Activated CD8-positive, alpha-beta T cell treated with anti-CD3 and anti-CD28 coated beads for 36 hours (primary cell): ENCODE results near the gene WNT3A. TPM values are rescaled to one million over a fixed set of nuclear protein-coding genes. Genes with fewer than 3 reads are reported as not detected.

Experiments used
- ATAC-seq: fragments of 200-7000 bp; cut with Tn5 transposase; one replicate; pipeline ENCODE4 v1.10.0; 2021; ENCODE audit warnings: mild to moderate bottlenecking, moderate library complexity
- CTCF ChIA-PET: fragments of 350-600 bp; sonication (Branson Sonifier 250); formaldehyde crosslinking; loops from one replicate; lab custom pipeline; 2021; ENCODE audit warnings: antibody characterized with exemption; lab: Charles Lee
- POLR2A ChIA-PET: fragments of 350-600 bp; sonication (Branson Sonifier 250); formaldehyde crosslinking; loops from one replicate; lab custom pipeline; 2021; ENCODE audit warnings: antibody characterized with exemption; lab: Charles Lee
- DNase-seq: peaks from one replicate; pipeline ENCODE4 v3.0.0-alpha.2; 2020
- H3K27ac Mint-ChIP-seq: one replicate; pipeline ENCODE4 v1.8.0; 2021; ENCODE audit warnings: mild to moderate bottlenecking, mixed read lengths
- H3K27me3 Mint-ChIP-seq: one replicate; pipeline ENCODE4 v1.8.0; 2021; ENCODE audit warnings: mixed read lengths
- H3K36me3 Mint-ChIP-seq: one replicate; pipeline ENCODE4 v1.8.0; 2021; ENCODE audit warnings: low read depth, mixed read lengths
- H3K4me1 Mint-ChIP-seq: one replicate; pipeline ENCODE4 v1.8.0; 2021; ENCODE audit warnings: low read depth, mixed read lengths
- H3K4me3 Mint-ChIP-seq: one replicate; pipeline ENCODE4 v1.8.0; 2021; ENCODE audit warnings: mild to moderate bottlenecking, moderate library complexity, mixed read lengths
- H3K9me3 Mint-ChIP-seq: one replicate; pipeline ENCODE4 v1.8.0; 2021; ENCODE audit warnings: mixed read lengths
- intact Hi-C: fragments of 100-400 bp; cut with micrococcal nuclease; formaldehyde crosslinking; loops from one replicate; pipeline ENCODE4 v1.10.0; 2022
- microRNA-seq: library from miRNA; unstranded; fragments of <30 nt; microRNA quantifications from one replicate; pipeline ENCODE4 v1.2.0, GENCODE V29; 2022; ENCODE audit warnings: borderline microRNAs expressed, borderline replicate concordance
- total RNA-seq, 2 experiments: library from RNA; stranded (reverse); gene quantifications; one replicate each; pipeline ENCODE4 v1.2.3, GENCODE V29; 2021
- TF ChIP-seq, protein P1 (sequence below): fragments of 200-600 bp; IDR thresholded peaks from one replicate; pipeline ENCODE4 v1.8.0; 2022; ENCODE audit warnings: antibody characterized with exemption, mild to moderate bottlenecking

WNT3A gene
- total RNA-seq, 2 experiments from 2014 or later, result not detected

DNA sequence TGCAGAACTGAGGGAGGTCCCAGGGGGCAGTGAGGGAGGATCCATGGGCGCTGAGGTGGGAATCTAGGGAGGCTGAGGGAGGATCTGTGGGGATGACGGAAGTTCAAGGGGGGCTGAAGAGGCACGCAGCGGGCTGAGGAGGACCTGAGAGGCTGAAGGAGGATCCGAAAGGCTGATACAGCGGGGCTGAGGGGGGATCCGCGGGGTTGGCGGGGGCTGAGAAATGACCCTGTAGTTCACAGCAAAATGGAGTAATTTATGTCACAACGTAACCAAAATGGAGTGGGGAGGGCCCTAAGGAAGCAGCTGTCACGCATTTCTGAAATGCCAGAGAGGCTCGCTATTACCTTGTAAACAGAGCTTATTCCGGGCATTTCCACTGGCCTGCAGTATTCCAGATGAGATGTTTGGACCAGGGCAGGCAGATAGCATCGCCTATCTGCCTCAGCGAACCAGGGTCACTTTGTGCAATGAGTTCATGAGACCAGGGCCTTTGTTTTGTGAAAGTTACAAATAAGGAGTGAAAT, 103.2 kb downstream of the WNT3A start:
- Mint-ChIP-seq H3K27me3 (no peaks in the 10 kb centered on the region), H3K4me1 (peaks cover 28% of the 10 kb centered on the region), H3K36me3 (peaks cover 7% of the 10 kb centered on the region), H3K4me3 (peak overlapping the region; percentile 83), H3K27ac (peak overlapping the region; percentile 90), H3K9me3 (no peaks in the 10 kb centered on the region)
- ChIA-PET CTCF (interaction anchor here (3.1 kb wide), 1 partner anchor 21 kb away, joined by 15 read pairs; no protein-coding TSS in a partner anchor), POLR2A (interaction anchor here (0.8 to 2.0 kb wide), 10 partner anchors 9 to 83 kb away, joined by 3 to 8 read pairs (median 4); partner anchors contain the start of genes ARF1 and IBA57)
- ATAC-seq (no peak), DNase-seq (peak; percentile 28)
- TF ChIP-seq, protein P1, sequence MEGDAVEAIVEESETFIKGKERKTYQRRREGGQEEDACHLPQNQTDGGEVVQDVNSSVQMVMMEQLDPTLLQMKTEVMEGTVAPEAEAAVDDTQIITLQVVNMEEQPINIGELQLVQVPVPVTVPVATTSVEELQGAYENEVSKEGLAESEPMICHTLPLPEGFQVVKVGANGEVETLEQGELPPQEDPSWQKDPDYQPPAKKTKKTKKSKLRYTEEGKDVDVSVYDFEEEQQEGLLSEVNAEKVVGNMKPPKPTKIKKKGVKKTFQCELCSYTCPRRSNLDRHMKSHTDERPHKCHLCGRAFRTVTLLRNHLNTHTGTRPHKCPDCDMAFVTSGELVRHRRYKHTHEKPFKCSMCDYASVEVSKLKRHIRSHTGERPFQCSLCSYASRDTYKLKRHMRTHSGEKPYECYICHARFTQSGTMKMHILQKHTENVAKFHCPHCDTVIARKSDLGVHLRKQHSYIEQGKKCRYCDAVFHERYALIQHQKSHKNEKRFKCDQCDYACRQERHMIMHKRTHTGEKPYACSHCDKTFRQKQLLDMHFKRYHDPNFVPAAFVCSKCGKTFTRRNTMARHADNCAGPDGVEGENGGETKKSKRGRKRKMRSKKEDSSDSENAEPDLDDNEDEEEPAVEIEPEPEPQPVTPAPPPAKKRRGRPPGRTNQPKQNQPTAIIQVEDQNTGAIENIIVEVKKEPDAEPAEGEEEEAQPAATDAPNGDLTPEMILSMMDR, result no peak
- intact Hi-C loops, result loop anchor here (1.0 kb wide), 1 partner anchor 56 kb away; no protein-coding TSS in a partner anchor

DNA sequence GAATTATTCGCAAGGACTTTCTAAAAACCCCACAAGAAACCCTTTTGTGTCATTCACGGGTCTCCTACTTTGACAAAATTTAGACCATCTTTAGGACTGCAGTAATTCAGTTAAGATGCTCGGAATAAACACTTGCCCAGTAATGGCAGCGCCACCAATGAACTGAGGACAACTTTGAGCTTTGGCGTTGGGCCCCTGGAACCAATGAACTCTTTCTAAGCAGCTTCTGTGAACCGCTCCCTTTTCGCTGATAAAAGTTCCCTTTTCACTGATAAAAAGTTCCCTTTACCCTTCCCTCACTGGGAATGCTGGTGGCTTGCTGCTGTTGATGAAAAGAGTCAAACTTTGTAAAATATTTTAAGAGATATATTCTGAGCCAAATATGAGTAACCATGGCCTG, 103.8 kb downstream of the WNT3A start:
- no peak for DNase-seq
- Mint-ChIP-seq H3K4me1 (peaks cover 28% of the 10 kb centered on the region), H3K27me3 (no peaks in the 10 kb centered on the region), H3K9me3 (no peaks in the 10 kb centered on the region), H3K36me3 (peaks cover 7% of the 10 kb centered on the region), H3K4me3 (peak overlapping the region; percentile 83), H3K27ac (no peak overlapping the region)
- ATAC-seq, result no peak
- ChIA-PET POLR2A (interaction anchor here (1.3 to 2.0 kb wide), 7 partner anchors 8 to 55 kb away, joined by 3 to 8 read pairs (median 5); partner anchors contain the start of genes ARF1 and IBA57), CTCF (interaction anchor here (0.8 to 3.1 kb wide), 2 partner anchors 11 to 20 kb away, joined by 4 to 15 read pairs; no protein-coding TSS in a partner anchor)
- intact Hi-C loops, result no loop called here
- TF ChIP-seq, protein P1, result no peak

Small RNAs within 50 kb of the gene (microRNA-seq; reads per million reads assigned to microRNA genes)
- gene MIR3620, result 0.91 reads per million

Other genes with a start within 250 kb of the WNT3A start
- not detected for gene PRSS38, start 191.3 kb upstream of the WNT3A start, total RNA-seq
- not detected for gene WNT9A, start 59.1 kb upstream of the WNT3A start, total RNA-seq
- 100 to 1,000 TPM; 349 to 350 TPM for gene ARF1, start 75.7 kb downstream of the WNT3A start, total RNA-seq
- gene C1orf35, start 96.3 kb downstream of the WNT3A start, total RNA-seq, result 10 to 100 TPM; 22.2 to 23.5 TPM
- gene MRPL55, start 102.3 kb downstream of the WNT3A start, total RNA-seq, result 10 to 100 TPM; 67.8 to 68.3 TPM
- 100 to 1,000 TPM; 375 to 376 TPM for gene GUK1, start 133.3 kb downstream of the WNT3A start, total RNA-seq
- 1 to 10 TPM; 3.4 to 3.5 TPM for gene GJC2, start 142.9 kb downstream of the WNT3A start, total RNA-seq
- 10 to 100 TPM in 1 of 2 experiments, 1 to 10 TPM in 1; 9.7 to 10.8 TPM for gene IBA57, start 158.8 kb downstream of the WNT3A start, total RNA-seq
- 10 to 100 TPM; 21.6 to 23.7 TPM for gene OBSCN, start 201.0 kb downstream of the WNT3A start, total RNA-seq